Activated CD4-positive, alpha-beta T cell treated with anti-CD3 and anti-CD28 coated beads for 1 hour (primary cell): ENCODE data around the gene CLCN1.
A peak's percentile ranks its signal among the peaks of the same experiment; 100 is the strongest.
"Not testable (repeated sequence)": the region's sequence is repeated elsewhere in the genome, so short reads cannot be mapped to it uniquely, and the experiment has no call there.

Source experiments
- DNase-seq: peaks from one replicate; pipeline ENCODE4 v3.0.0-alpha.2; 2020

The CLCN1 gene

DNA sequence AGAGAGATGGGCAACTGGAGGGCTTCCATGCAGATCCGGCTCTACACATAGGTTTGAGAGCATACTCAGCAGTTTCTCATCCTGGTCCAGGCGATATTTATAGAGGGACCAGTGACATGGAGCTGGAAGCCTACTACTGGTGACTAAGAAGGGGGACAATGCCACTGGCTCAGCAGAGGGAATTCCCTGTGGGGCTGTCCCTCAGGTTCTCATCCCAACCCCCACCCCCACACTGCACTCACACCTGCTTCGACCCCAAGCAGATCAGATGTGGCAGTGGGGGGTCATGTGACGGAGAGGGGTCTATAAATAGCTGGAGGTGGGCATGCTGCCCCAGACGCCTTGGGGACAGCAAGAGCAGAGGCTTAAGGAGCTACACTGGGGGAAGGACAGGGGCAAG, at the start of gene CLCN1:
TSS of gene CLCN1 (plus strand) at position 336 of the 400 bp plus-strand sequence. CDS start 102 bp downstream, outside the sequence.
- DNase-seq, result no peak

DNA sequence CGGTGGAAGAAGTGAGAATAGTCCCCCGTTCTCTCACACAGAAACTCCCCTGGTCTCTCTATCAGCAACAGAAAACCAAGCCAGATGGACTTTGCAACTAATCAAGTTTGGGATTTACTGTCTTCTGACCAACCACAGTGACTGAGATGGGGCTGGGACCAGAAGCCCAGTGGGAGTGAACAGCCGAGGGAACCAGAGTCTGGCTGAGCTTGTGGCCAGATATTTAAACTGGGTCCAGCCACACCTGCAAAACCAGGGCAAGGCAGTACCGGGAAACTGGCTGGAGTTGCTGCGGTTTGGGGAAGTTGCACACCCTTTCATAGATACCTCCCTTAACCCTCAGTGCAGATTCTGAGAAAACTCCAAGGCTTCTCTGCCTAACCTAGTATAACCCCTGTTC, 46.7 kb upstream of the CLCN1 start:
- no peak for DNase-seq

DNA sequence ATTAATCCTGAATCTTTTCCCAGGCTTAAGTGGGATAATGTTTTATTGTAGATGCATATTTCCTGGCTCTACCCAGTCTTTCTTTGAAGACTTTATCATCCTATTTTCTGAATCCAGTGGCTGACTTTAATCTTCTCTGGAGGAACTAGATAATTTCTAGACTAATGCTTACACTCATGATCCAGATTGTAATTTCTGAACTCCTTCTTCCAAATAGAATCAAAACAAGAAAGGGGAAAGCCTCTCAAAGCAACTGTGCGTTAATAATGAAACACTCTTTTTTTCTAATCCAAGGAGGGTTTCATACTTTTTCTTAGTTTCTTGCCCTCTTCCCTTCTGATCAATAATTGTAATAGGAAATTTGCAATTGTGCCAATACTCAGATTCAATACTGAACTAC, 44.7 kb upstream of the CLCN1 start:
- DNase-seq, result no peak

DNA sequence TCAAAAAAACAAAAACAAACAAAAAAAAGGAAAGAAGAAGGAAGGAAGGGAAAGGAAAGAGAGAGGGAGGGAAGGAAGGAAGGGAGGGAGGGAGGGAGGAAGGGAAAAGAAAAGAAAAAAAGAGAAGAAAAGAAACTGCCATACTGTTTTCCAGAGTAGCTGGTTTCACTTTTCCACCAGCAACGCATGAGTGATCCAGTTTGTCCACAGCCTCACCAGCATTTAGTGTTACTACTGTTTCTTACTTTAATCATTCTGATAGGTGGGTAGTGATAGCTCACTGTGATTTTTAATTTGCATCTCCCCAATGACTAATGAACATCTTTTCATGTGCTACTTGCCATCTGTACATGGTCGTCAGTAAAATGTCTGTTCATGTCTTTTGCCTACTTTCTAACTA, 43.0 kb upstream of the CLCN1 start:
- DNase-seq, result no peak

DNA sequence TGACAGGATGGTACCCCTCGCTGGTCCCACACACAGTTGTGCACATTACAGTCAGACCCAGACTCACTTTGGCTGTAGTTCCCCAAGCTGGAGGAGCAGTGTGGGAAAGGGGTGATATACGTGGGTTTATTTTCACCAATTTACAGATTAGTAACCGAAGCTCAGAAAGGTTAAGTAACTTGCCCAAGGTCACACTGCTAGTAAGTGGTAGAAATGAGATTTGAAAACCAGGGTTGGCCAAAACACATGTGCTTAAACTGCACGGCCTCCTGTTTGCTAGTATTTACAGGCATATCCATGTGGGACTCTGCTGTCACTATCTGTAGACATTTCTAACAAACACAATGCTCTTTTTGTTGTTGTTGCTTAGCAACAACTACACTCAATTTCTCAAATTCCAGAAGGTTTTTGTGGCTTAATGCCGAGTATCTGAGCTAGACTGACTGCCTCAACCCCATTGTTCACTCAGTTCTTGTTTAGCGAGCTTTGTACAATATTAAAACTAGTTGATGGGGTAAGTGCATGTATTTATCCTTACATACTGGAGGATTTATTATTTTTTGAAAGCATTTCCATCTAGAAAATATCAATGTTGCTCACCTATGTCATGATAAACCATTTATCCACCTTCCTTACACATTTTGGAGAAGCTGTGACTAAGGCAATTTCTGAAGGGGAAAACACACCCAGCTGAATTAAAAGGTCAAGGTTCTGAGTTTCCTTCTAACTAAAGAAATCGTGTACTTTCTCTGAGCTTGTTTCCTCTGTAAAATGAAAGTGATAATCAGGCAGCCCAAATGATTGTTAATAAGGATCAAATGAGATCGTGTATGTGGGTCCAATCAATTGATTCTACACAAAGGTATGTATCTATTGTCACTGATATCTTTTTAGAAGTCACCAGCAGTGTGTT, 36.5 kb upstream of the CLCN1 start:
- DNase-seq, result no peak

DNA sequence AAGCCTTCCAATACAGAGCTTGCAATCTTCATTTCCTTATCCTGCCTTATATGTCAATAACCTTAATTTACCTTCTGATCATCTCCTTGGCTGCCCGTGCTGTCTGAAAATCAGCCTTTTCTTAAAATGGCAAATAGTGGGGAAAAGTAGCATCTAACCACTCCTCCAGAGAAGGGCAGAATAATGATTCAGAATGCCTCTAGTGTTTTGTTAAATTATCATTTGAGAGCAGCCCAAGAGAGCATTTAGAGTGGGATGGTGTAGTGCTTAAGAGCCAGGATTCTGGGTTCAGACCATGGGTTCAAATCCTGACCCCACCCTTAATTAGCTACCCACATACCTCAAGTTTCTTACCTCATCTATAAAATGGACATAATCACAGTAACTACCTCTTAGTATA, 35.8 kb upstream of the CLCN1 start:
- no peak for DNase-seq

DNA sequence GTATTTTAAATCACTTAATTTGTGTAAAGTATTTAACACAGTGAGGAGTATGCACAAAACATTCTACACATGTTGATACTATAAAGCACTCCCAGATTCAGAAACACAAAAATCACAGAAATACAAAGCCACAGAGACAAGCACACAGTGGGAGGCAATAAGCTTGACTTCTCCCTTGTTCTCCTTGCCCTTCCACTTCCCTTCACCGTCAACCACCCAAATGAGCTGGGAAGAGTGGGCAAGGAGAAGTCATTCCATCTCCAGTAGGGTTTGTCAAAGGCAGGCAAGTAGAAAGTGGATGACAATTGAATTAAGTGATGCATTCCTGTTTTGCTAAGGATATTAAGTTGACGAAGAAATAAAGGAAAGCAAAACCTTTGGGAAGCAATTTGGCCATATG, 35.3 kb upstream of the CLCN1 start:
- DNase-seq, result no peak

DNA sequence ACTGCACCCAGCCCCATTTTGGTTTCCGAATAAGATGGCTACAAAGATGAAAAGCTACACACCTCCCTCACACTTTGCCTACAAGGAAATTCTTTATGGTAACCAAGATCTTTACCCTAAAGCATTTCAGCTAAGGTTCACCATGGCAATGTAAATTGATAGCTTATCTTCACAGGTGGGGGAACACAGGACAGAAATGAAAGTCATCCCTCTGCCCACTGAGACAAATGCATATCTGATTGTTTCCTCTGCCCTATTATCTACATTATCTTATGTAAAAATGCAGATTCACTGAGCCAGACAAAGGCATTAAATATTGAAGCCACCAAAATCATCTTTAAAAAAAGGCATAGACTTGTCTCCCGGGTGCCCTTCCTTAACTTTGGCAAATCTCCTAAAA, 34.4 kb upstream of the CLCN1 start:
- no peak for DNase-seq

DNA sequence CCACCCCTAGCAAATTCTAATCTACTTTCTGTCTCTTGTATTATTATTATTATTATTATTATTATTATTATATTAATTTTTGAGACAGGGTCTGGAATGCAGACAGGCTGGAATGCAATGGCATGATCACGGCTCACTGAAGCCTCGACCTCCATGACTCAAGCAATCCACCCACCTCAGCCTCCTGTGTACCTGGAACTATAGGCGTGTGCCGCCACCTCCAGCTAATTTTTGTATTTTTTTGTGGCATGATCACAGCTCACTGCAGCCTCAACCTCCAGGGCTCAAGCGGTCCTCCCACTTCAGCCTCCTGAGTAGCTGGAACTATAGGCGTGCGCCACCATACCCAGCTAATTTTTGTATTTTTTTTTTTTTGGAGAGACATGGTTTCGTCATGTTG, 33.8 kb upstream of the CLCN1 start:
- no peak for DNase-seq

DNA sequence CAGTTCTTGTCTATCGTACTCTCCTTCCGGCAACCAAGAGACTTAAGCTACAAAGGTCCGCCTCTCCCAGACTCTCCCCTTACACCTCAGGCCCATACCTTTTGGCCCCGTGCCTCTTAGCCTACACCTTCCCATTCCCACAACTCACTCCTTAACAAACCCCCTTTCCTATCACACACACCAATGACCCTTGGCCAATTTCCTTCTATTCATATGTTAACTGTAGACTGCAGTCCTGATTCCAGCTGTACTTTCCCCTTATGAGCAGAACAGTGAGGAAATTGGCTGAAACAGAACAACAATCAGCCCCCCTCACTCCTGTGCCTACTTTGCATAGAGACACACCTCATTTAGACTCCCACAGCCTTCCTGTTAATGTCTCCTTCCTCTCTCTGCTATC, 32.5 kb upstream of the CLCN1 start:
- no peak for DNase-seq

DNA sequence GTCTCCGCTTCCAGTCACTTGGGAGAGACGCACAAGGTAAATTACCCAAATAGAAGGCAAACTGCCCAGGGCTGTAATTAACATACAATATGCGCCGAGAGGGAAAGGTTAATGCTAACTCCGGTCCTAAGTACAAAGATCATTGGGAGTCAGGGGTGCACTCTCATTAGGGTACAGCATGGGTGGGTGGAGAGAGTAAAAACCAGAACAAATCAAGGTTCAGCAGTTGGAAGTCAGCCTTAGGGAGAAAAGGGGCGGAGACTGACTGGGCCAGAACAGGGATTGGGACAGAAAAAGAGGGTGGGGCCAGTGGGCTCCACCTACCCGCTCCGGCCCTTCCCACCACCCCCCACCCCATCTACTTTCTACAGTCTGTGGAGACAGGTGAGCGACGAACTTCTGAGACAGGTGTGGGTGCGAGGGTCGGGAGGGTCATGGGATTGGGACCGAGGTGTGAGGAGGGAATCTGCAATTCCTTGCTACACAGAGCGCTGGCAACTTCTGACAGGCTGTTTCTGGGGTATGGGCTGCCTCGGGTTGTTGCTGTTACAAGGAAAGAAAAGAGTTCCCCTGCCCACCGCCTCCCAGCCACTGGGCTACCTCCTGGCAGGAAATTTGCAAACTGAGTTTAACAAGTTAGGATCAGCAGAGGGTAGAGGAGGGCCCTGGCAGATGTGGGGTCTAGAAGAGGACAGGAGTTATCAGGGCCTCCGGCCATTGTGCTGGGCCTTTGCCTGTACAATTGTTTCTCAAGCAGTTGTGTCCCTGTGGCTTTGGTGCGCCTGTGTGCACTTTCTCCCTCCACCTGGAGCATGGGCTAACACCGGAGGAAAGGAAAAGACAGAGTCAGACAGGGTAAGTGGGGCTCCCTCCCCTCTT, 31.1 kb upstream of the CLCN1 start, which contains the start of gene TMEM139:
TSS of gene TMEM139 (plus strand) at position 368 of the 879 bp plus-strand sequence. CDS start 1,000 bp downstream, outside the sequence.
- no peak for DNase-seq

DNA sequence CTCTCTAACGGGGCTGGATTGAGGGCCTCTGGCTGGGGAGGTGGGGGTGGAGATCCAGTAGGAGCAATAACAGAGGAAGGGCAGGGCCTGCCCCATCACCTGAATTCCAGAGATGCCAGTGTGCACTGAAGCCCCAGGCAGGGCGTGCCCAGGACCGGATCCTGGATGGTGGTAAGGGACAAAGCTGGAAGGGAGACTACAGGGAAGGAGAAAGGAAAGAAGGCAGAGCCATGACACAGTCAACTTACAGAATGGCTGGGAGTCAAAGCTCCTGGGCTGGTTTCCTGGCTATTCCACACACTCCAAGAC, 30.5 kb upstream of the CLCN1 start:
- DNase-seq, result no peak

DNA sequence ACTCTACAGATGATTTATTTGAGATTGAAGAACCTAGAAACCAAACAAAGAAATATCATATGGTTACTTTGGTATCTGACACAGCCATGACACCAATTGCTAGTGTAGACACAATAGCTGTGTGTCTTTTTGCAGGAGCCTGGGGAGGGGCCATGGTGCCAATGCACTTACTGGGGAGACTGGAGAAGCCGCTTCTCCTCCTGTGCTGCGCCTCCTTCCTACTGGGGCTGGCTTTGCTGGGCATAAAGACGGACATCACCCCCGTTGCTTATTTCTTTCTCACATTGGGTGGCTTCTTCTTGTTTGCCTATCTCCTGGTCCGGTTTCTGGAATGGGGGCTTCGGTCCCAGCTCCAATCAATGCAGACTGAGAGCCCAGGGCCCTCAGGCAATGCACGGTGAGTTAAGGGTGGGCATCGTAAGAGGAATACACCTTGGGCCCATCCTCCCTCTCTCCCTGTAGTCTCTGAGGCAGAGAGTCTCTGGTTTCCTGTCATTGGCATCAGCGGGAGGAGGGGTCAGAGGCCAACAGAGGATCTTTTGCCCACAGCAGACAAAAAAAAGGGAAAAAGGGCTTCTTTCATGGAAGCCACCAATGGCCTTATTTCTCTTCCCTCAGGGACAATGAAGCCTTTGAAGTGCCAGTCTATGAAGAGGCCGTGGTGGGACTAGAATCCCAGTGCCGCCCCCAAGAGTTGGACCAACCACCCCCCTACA, 29.9 kb upstream of the CLCN1 start:
- no peak for DNase-seq

DNA sequence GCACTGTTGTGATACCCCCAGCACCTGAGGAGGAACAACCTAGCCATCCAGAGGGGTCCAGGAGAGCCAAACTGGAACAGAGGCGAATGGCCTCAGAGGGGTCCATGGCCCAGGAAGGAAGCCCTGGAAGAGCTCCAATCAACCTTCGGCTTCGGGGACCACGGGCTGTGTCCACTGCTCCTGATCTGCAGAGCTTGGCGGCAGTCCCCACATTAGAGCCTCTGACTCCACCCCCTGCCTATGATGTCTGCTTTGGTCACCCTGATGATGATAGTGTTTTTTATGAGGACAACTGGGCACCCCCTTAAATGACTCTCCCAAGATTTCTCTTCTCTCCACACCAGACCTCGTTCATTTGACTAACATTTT, 29.4 kb upstream of the CLCN1 start:
- DNase-seq, result no peak

DNA sequence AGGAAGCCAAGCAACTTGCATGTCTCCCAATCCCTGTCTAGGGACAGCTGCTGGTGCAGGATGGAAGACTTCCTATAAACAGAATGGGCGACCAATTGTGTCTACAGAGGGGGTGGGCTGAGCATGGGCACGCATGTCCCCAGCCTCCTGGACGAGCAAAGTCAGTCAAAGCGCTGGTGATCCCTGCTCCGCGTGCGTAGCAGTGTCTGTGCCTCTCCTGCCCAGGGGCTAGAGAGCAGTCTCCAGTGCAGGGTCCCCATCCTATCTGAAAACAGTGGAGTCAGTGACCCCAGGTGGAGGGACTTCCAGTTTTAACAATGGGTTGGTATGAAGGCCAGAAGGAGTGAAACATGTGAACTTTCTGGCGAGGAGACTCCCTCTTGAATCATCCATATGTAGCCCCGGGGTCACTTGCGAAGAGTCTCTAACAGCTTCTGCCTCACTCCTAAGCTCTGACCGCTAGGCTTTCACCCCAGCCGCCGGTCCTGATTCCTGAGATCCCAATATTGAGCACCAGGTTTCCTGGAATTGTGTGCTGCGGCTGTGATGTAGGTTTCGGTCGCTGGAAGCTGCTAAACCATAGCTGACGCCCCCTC, 28.5 kb upstream of the CLCN1 start:
- no peak for DNase-seq

DNA sequence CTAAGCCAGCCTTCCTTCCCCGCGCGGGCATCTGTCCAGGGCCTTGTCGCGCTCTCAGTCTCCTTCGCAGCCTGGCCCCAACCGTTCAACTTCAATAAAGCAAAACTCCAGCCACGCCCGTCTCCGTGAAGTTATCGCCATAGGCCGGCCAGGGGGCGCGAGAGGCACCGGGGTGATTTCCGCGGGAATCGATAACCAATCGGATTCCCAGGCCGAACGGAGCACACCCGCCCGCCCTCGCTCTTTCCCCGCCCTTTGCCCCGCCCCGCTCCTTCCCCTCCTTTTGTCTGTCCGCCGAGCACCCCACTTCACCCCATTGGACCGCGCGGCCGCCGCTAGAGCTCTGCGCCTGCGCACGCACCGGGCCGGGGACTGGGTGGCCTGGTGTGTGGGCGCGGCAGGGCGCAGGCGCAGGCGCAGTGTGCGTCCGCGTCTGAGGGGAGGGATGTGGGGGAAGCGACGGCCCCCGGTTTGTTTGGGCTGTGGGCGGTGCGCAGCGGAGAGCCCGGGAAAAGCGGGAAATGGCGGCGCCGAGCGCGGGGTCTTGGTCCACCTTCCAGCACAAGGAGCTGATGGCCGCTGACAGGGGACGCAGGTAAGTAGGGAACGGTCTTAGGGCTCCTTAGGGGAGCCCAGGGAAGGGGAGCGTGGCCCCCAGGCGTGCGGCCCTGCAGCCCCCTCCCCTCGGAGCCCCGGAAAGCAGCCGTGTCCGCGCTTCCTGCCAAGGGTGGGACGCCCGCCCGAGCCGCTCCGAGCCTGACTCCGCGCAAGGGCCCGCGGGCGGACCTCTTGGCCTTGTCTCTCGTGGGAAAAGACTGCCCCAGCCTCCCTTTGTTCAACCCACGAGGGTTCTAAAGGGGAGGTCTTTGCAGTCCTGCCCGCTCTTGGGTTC, 27.7 kb upstream of the CLCN1 start, which contains the start of gene CASP2:
TSS of gene CASP2 (plus strand) at position 417 of the 892 bp plus-strand sequence. CDS start at position 522, 105 bp downstream.
- DNase-seq, result peak; percentile 98

DNA sequence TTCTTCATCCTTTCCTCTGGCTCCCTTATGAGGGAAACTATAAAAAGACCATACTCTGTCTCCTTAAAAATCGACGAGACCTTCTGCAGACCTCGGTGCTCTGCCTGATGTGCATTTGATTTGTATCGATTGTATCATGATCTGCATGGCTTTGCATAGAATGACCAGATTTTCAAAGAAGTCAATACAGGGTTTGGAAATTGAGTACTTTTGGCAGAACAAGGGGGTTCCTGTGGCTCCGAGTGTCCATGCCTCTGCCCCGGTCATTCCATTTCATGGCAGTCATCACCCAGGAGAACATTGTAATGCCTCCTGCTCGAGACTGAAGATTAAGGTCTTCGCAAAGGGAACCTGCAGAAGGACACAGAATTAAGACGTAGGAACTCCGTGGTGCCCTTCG, 27.1 kb upstream of the CLCN1 start:
- DNase-seq, result no peak

DNA sequence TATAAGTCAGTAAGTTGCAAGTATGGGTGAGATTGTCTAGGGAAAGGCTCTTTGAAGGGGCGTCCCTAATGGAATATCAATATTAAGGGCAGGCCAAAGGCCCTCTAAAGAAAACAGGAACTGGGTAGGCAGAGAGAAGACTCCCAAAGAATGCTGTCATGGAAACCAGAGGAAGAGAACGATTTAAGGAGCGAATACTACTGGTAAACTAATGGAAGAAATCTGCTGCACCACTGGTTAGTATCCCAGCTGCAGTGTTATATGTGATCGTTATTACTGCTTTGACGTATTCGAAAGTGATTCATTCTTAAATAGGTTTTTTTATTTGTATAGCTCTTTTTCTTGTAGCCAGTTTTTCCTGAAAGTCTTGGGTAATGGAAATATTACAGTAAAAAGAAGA, 26.5 kb upstream of the CLCN1 start:
- DNase-seq, result no peak

DNA sequence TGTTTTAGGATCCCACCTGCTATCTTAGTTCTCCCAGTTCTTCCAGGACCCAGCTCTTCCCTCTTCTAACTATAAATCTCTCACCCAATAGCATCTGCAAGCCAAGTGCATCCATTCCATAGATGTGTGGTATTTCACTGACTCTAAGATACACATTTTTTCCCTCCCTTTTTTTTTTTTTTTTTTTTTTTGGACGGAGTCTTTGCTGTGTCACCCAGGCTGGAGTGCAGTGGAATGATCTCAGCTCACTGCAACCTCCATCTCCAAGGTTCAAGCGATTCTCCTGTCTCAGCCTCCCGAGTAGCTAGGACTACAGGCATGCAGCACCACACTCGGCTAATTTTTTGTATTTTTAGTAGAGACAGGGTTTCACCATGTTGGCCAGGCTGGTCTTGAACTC, 26.0 kb upstream of the CLCN1 start:
- not testable (repeated sequence) for DNase-seq

DNA sequence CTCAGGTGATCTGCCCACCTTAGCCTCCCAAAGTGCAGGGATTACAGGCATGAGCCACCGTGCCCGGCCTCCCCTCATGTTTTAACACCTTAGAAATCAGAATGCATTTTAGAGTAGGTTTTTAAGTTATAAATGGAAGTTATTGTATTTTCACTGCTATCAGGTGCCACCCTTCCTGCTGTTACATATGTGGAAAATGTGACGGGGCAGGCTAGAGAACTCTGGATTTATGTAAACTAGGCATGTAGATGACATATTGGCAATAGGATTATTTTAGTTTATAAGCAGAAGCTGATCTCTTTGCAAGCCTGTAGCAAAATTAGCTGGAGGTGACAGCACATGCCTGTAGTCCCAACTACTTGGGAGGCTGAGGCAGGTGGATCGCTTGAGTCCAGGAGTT, 25.6 kb upstream of the CLCN1 start:
- DNase-seq, result no peak

DNA sequence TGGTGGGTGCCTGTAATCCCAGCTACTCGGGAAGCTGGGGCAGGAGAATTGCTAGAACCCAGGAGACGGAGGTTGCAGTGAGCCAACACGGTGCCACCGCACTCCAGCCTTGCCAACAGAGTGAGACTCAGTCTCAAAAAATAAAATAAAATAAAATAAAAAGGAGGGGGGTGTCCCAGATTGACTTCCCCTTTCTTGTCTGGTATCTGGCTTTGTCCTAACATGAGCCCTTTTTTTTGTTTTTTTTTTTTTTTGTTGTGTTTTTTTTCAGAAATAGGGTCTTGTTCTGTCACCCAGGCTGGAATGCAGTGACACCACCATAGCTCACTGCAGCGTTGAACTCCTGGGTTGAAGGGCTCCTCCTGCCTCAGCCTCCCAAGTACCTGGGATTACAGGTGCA, 23.0 kb upstream of the CLCN1 start:
- DNase-seq, result no peak

DNA sequence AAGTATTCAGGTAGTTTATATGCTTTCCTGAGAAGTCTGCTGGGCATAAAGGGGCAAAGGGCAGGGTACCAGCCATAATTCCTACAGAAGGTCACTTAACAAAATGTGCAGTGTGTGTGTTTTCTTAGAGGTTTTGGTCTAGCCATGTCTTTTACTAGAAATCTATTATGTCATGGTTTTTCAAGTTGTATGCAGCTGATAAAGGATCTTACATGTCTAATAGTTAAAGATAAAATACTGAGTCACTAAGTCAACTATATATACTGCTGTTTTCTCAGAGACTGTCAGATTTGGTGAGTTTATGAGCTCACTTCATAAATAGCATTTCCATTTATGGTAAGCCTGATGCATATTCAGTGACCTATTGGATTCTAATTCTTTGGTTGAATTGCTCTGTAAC, 20.0 kb upstream of the CLCN1 start:
- no peak for DNase-seq
